Psoas muscle (tissue), 8 donors: ENCODE data around the gene DNAJB11. TPM values are rescaled to one million over a fixed set of nuclear protein-coding genes. Genes with fewer than 3 reads are reported as not detected.

ENCODE experiments used
- ATAC-seq, 4 donors: fragments of 200-7000 bp; cut with Tn5 transposase; one replicate each; pipeline ENCODE4 v1.9.1; 2020; ENCODE audit warnings: moderate library complexity in 3 of 4, mild to moderate bottlenecking in 2 of 4
- DNase-seq, 2 donors: peaks; one replicate each; pipeline ENCODE4 v3.0.0-alpha.2; 2020
- H3K27ac ChIP-seq: fragments of 200-600 bp; one replicate; pipeline ENCODE4 v1.8.0; 2022
- H3K27me3 ChIP-seq, 3 donors: fragments of 200-600 bp in 1 of 3; one replicate each; pipeline versions ENCODE4 v1.6.1 to v1.8.0; 2013 to 2022; ENCODE audit warnings: low read length in 2 of 3, mild to moderate bottlenecking in 2 of 3, moderate library complexity in 1 of 3; ENCODE audit not compliant: insufficient read depth in 3 of 3
- H3K36me3 ChIP-seq, 2 donors: fragments of 200-600 bp in 1 of 2; one replicate each; pipeline versions ENCODE4 v1.6.1 to v1.8.0; 2013 to 2022; ENCODE audit warnings: low read depth in 1 of 2, mild to moderate bottlenecking in 1 of 2, moderate library complexity in 1 of 2; ENCODE audit not compliant: insufficient read depth in 1 of 2
- H3K4me1 ChIP-seq: fragments of 200-600 bp; one replicate; pipeline ENCODE4 v1.8.0; 2022
- H3K4me3 ChIP-seq: fragments of 200-600 bp; one replicate; pipeline ENCODE4 v1.8.0; 2022; ENCODE audit warnings: mild to moderate bottlenecking
- H3K9me3 ChIP-seq: fragments of 200-600 bp; one replicate; pipeline ENCODE4 v1.8.0; 2022
- CTCF ChIP-seq: fragments of 200-600 bp; IDR thresholded peaks from one replicate; pipeline ENCODE4 v1.8.0; 2022; ENCODE audit warnings: antibody characterized with exemption
- WGBS, 3 donors: extraction: QIAGEN DNeasy Blood & Tissue Kit; methylation state at CpG; one replicate each; pipeline versions ENCODE4 v1.1.6 to v1.1.7; 2013; 5-methylcytosine and 5-hydroxymethylcytosine counted together
- intact Hi-C, 2 donors: fragments of 100-400 bp; cut with DNase I; formaldehyde crosslinking; loops; one replicate each; pipeline versions ENCODE4 v1.11.0 to v1.14.2; 2022
- polyA plus RNA-seq, 3 donors: library from polyadenylated mRNA; stranded (reverse); fragments of 200-250 nt; gene quantifications; one replicate each; pipeline ENCODE4 v1.2.3, GENCODE V29; 2013
- total RNA-seq, 4 donors: library from RNA; stranded (reverse); fragmentation: NEBNext Ultra II Directional in 2 of 4; extraction: Animal tissue kit (Norgen Biotek cat#: 25700) in 2 of 4; gene quantifications; one replicate each; pipeline versions ENCODE4 v1.2.1 to v1.2.4, GENCODE V29; 2021 to 2023
- donor health status: healthy with polysubstance abuse.
- donor health status: DM: no; HTN: no; CAD: no; lungs with moderate emphysema.
- donor health status: Bipolar disorder and iron deficiency.
- donor health status: healthy.
- donor health status: DM: yes; HTN: yes; CAD: no.
- donor health status: DM: no; HTN: no; CAD: no.
- donor health status: DM: no; HTN: no; CAD: no.
- donor health status: DM: yes; HTN: yes; CAD: no.

The DNAJB11 gene
- total and polyA plus RNA-seq, 7 donors, result 10.3 to 49.2 (median 24.2) TPM

- no peak for TF ChIP-seq CTCF
- H3K27ac ChIP-seq, result no peak overlapping the region
- intact Hi-C loops, result no loop called here
- no peaks in the 10 kb centered on the region for H3K9me3 ChIP-seq
- no peaks in the 10 kb centered on the region for H3K36me3 ChIP-seq
- no peak overlapping the region for H3K4me3 ChIP-seq
- DNase-seq (no peak), ATAC-seq (no peak)
- H3K4me1 ChIP-seq, result no peaks in the 10 kb centered on the region
- 58 to 79% (median 60%) methylated on average over 4 of the region's 4 CpGs for WGBS, 3 donors
- peaks cover 0 to 7% (median 2%) of the 10 kb centered on the region in 3 donors for H3K27me3 ChIP-seq
These were observed 55.1 kb downstream of the DNAJB11 start for GRCh38 chr3:186625600-186626042.

GRCh38 chr3:186626254-186626847, 55.8 kb downstream of the DNAJB11 start:
- WGBS, 3 donors, result 62 to 75% (median 71%) methylated on average over 7 of the region's 7 CpGs
- ATAC-seq, result no peak

GRCh38 chr3:186627852-186628414, 57.4 kb downstream of the DNAJB11 start:
- no peaks in the 10 kb centered on the region for H3K4me1 ChIP-seq
- DNase-seq, result no peak
- TF ChIP-seq CTCF, result no peak
- 91 to 92% (median 92%) methylated on average over 7 of the region's 7 CpGs for WGBS, 3 donors
- no peaks in the 10 kb centered on the region for H3K36me3 ChIP-seq
- no peak overlapping the region for H3K27ac ChIP-seq
- peaks cover 0 to 12% (median 2%) of the 10 kb centered on the region in 3 donors for H3K27me3 ChIP-seq
- no peaks in the 10 kb centered on the region for H3K9me3 ChIP-seq
- H3K4me3 ChIP-seq, result no peak overlapping the region
- intact Hi-C loops, result no loop called here
- no peak for ATAC-seq

More at GRCh38 chr3:186626254-186626847, 55.8 kb downstream of the DNAJB11 start:
- TF ChIP-seq CTCF, result no peak
- Histone ChIP-seq H3K9me3 (no peaks in the 10 kb centered on the region), H3K4me1 (no peaks in the 10 kb centered on the region), H3K36me3 (no peaks in the 10 kb centered on the region), H3K27ac (no peak overlapping the region), H3K27me3 (peaks cover 0 to 12% (median 2%) of the 10 kb centered on the region in 3 donors), H3K4me3 (no peak overlapping the region)
- intact Hi-C loops, result no loop called here
- DNase-seq, result no peak

GRCh38 chr3:186628756-186629155, 58.2 kb downstream of the DNAJB11 start:
- Histone ChIP-seq H3K4me3 (no peak overlapping the region), H3K4me1 (no peaks in the 10 kb centered on the region), H3K27me3 (peaks cover 0 to 12% (median 2%) of the 10 kb centered on the region in 3 donors), H3K27ac (no peak overlapping the region), H3K36me3 (no peaks in the 10 kb centered on the region), H3K9me3 (no peaks in the 10 kb centered on the region)
- DNase-seq, result no peak
- ATAC-seq, result no peak
- intact Hi-C loops, result no loop called here
- 76 to 80% (median 80%) methylated on average over 7 of the region's 7 CpGs for WGBS, 3 donors
- no peak for TF ChIP-seq CTCF
